GM19467 (cell line): ENCODE data around the gene COL5A1.

Experiments
- ATAC-seq: cut with Tn5 transposase; IDR thresholded peaks from one replicate; pipeline ENCODE4 v1.9.1; 2021; ENCODE audit warnings: mild to moderate bottlenecking, moderate library complexity; ENCODE audit not compliant: unreplicated experiment

The COL5A1 gene

DNA sequence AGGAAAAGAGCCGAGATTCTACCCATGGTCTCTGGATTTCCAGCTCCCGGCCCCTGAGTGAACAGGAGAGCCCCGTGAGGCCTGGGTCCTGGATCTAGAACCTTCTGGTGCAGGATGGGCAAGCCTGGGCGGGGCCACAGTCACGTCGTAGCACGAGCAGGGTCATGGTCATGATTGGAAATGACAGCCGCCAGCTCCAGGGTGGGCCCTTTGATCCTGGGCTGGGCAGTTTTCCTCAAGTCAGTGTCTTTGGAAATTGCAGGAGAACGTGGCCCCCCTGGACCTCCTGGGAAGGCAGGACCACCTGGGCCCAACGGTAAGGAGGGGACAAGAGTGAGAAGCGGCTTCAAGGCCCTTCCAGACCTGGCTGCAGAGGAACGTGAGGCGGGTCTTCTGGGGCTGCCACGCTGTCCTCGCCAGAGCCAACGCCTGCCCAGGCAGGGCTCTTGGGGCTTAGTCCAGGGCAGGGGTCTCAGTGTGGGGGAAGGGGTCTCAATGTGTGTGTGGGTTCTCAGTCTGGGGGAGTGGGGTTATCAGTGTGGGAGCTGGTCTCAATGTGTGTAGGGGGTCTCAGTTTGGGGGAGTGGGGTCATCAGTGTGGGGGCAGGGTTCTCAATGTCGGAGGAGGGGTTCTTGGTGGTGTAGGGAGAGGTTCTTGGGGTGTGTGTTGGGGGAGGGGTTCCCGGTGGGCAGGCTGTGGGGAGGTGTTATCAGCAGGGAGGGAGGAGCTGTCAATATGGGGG, 241.6 kb downstream of the COL5A1 start:
- no peak for ATAC-seq

- ATAC-seq, result no peak
These were observed 242.9 kb downstream of the COL5A1 start for GRCh38 chr9:134884492-134884891.

DNA sequence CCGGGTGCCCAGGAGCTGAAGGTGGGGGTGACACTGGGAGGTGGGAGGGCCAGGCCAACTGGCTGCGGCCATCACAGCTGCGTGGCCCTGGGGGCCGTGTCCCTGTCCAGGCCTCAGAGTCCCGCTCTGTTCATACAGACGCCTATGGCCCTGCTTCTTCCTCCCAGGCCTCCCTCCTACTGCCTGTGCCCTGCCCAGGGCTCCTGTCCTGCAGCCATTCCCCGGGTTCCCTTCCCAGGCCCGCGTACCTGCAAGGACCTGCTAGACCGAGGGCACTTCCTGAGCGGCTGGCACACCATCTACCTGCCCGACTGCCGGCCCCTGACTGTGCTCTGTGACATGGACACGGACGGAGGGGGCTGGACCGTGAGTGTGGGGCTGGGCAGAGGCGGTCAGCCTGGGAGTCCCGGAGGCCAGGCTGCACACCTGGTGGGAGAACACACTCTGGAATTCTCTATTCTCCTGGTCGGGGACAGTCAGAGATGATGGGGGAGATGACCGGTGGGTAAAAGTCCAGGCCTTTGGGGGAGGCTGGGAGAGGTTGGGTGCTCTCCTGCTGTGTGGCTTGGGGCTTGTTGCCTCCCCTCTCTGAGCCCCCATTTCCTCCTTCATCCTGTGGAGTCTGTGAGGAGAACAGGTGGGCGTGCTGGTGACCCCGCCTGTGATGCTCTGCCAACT, 243.5 kb downstream of the COL5A1 start:
- no peak for ATAC-seq

DNA sequence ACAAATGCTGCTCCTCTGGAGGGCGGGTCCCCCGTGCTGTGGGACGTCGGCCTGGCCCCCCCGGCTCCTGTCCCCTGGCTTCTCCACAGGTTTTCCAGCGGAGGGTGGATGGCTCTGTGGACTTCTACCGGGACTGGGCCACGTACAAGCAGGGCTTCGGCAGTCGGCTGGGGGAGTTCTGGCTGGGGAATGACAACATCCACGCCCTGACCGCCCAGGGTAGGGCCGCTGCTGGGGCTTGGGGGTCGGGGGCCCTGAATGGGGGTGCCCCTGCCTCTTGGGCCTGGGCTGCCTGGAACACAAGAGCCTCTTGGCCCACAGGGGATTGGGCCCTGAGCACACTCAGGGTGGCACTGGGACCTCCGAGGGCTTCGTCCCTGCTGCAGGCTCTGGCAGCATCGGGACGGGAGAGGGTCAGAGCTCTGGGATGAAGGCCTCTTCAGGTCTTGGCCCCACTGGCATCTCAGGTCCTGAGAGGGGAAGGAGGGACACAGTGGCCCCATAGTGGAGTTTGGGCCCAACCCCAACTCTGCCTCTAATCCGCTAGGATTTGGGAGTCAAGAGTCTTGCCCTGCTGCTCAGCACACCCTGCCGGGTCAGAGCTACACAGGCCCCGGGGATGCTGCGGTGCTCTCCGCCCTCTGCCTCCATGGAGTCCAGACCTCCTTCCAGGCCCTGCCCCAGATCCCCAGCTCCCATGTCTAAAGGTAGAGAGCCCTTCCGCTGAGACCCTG, 244.2 kb downstream of the COL5A1 start:
- ATAC-seq, result no peak

- no peak for ATAC-seq
These were observed 244.9 kb downstream of the COL5A1 start for GRCh38 chr9:134886413-134886913.

DNA sequence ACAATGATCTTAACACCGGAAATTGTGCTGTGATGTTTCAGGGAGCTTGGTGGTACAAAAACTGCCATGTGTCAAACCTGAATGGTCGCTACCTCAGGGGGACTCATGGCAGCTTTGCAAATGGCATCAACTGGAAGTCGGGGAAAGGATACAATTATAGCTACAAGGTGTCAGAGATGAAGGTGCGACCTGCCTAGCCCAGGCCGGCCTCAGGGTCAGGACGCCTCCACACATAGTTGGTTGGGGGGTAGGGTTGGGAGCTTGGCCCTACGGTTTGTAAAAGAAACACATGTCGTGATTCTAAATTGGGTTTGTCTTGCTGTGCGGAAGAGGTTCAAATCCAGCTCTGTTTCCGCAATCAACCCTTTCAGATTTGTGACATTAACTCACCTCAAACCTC, 245.6 kb downstream of the COL5A1 start:
- ATAC-seq, result no peak

DNA sequence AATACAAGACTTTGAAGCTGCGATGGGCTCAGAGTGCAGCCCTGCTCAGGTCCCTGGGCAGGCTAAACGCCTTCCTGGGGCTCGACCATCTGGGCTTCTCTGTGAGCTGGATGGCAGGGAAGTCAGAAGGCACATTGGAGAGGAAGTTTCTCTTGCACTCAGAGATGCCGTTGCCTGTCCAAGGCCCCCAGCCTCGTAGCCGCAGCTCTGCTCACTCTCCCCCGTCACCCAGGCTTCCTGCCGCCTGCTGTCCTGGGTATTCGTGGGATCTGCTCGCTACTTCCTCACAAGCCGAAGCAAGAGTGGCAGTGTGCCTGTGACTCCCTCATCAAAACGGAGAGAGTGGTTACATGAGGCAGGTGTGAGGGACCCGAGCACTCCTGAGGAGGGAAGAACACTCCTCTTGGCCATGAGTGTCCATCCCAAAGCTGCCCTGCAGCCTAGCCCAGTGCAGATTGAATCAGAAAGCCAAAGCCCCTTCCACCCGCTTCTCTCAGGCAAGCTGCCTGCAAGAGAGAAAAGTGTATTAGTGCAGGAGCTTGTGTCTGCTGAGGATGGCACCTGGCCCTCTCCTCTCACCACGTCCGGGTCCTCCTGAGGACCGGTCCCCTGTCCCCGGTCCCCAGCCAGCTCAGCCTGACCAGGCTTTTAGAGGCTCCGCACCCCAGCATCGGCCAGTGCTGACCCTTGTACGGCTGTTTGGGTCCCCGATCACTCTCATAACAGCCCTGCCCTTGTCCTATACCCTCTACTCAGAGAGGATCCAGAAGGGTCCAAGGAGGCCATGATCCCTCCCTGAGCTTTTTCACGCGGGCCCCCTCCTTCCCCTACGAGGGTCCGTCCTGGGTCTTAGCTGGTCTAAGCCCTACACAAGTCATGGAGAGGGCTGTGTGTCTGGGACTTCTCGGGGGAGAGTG, 246.3 kb downstream of the COL5A1 start:
- ATAC-seq, result no peak

GRCh38 chr9:134888603-134889190, 247.1 kb downstream of the COL5A1 start:
- no peak for ATAC-seq

DNA sequence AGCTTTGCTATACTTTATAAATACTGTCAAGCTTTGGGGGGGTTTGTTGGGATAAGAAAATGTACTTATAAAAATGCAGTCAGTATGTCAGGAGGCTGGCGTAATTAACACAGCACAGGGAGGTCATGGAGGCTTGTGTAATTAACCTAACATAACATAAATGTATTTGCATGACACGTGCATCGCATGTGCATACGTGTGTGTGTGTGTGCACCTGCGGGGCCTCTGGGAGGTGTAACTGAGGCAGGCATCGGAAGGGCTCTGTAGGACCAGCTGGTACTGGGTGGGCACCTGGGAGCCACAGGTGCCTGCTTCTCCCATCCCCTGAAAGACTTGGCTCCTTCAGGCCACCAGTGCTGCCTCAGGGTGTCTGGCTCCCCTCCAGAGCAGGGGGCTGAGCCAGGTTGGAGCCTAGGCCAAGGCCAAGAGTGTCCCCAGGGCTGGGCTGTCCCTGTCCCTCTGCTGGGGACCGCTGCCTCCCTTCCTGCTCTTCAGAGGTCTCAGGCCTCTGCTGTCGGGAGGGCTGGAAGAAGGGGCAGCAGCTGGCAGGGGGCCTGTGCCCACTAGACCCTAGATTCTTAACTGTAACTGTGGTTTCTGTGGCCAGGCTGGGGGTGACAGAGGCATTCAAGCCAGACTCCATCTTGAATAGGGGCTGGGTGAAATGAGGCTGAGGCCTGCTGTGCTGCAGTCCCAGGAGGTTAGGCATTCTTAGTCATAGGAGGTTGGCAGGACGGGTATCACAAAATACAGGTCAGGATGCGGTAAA, 248.0 kb downstream of the COL5A1 start:
- ATAC-seq, result no peak

DNA sequence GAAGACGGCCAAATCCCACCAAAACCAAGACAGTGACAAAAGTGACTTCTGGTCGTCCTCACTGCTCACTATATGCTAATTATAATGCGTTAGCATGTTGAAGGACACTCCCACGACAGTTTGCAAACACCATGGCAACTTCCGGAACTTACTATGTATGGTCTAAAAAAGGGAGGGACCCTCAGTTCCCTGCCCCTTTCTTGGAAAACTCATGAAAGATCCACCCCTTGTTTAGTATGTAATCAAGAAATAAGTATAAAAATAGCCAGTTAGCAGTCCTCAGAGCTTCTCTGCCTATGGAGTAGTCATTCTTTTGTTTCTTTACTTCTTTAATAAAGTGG, 248.5 kb downstream of the COL5A1 start:
- ATAC-seq, result no peak

DNA sequence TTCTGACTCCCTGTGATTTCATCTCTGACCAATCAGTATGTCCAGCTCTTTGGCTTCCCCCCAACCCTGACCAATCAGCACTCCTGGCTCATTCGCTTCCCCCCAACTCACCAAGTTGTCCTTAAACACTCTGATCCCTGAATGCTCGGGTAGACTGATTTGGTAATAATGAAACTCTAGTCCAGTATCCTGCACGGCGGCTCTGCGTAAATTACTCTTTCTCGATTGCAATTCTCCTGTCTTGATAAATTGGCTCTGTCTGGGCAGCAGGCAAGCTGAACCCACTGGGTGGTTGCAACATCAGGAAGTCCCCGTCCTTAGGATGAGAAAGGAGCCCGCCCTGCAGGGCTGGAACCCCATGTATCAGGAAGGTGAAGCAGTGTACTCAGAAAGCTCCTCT, 249.4 kb downstream of the COL5A1 start:
- no peak for ATAC-seq

- no peak for ATAC-seq
These were observed 250.1 kb downstream of the COL5A1 start for GRCh38 chr9:134891713-134892112.

DNA sequence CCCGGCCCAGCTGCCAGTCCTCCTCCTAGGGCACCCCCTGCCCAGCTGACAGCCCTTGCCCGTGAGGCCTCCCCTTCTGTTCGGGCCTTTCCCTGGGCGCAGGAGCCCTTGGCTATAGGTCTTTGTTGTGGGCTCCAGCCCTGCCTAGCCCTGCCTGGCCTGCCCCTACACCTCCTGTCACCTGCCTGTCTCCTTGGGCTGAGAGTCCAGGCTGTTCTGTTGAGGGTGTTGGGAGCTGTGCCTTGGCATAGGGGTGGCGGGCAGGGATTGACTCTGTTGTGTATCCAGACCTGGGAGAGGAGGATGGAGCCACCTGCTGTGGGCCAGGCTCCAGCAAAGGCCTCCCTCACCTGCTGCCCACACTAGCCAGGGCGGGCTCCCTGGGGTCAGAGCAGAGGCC, 250.6 kb downstream of the COL5A1 start:
- no peak for ATAC-seq

- ATAC-seq, result no peak
These were observed 251.3 kb downstream of the COL5A1 start for GRCh38 chr9:134892820-134893420.
